ENCODE results near the gene PAPPA.

Gene PAPPA

DNA sequence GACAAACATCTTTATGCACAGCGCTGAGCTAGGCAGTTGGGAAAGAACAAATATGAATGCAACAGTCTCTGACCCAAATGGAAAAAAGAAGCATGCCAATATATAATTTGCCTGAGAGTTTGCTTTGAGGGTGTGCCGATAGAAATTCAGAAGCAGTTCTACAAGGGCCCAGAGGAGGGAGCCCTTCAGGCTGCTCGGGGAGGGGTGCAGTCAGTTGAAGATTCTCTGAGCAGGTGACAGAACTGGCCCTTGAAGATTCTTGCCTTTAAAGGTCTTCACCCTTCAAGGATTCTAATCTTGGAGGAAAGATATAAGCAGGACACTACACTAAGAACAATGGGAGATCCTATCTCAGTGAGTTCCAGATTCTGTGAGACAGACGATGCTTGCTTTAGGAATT is 3.7 kb upstream of the PAPPA start:
- Histone ChIP-seq H3K4me2 (ENCODE audit: low read depth, low read length, poor library complexity, severe bottlenecking) (no peak overlapping the region), H3F3A (ENCODE audit: low read depth) (no peaks in the 10 kb centered on the region), H3K79me2 (ENCODE audit: insufficient read depth, low read length) (no peaks in the 10 kb centered on the region), H3K9me3 (ENCODE audit: insufficient read depth, low read depth, low read length) (no peaks in the 10 kb centered on the region), H3K27me3 (ENCODE audit: insufficient read depth, low read length, poor library complexity, severe bottlenecking) (no peaks in the 10 kb centered on the region), H3K9ac (ENCODE audit: low read depth, low read length, poor library complexity, severe bottlenecking) (no peak overlapping the region), H2AFZ (ENCODE audit: low read length) (no peak overlapping the region), H3K4me1 (ENCODE audit: insufficient read depth, low read length, poor library complexity, severe bottlenecking) (no peaks in the 10 kb centered on the region), H3K4me3 (ENCODE audit: low read length, poor library complexity, severe bottlenecking) (no peak overlapping the region), H3K9me2 (replicated peaks; ENCODE audit: low read depth, low read length) (no peaks in the 10 kb centered on the region), H3K36me3 (ENCODE audit: insufficient read depth, low read length) (no peaks in the 10 kb centered on the region), H4K20me1 (ENCODE audit: insufficient read depth, low read length, poor library complexity, severe bottlenecking) (no peaks in the 10 kb centered on the region)
- TF ChIP-seq EZH2phosphoT487 (IDR thresholded peaks at IDR 0.05; ENCODE audit: borderline replicate concordance) = no peak
- TF ChIP-seq, protein P1, sequence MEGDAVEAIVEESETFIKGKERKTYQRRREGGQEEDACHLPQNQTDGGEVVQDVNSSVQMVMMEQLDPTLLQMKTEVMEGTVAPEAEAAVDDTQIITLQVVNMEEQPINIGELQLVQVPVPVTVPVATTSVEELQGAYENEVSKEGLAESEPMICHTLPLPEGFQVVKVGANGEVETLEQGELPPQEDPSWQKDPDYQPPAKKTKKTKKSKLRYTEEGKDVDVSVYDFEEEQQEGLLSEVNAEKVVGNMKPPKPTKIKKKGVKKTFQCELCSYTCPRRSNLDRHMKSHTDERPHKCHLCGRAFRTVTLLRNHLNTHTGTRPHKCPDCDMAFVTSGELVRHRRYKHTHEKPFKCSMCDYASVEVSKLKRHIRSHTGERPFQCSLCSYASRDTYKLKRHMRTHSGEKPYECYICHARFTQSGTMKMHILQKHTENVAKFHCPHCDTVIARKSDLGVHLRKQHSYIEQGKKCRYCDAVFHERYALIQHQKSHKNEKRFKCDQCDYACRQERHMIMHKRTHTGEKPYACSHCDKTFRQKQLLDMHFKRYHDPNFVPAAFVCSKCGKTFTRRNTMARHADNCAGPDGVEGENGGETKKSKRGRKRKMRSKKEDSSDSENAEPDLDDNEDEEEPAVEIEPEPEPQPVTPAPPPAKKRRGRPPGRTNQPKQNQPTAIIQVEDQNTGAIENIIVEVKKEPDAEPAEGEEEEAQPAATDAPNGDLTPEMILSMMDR (conservative IDR thresholded peaks at IDR 0.05; ENCODE audit: low read length) = peak; percentile 59

DNA sequence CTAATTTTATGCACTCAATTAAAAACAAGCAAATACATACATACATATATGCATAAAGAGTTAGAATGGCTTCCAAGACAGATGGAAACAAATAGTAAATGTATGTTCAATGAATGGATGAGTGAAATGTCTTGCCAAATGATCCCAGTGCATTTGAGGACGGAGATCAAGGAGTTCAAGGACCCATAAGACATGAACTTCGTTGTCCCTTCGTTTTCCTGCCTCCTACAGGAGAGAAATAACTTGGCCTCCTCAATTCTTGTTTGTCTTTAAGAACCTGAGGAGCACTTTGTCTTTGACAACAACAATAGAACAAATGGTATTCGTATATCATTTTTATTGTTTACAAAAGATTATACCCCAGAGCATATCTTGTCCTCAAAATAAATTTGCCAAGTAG is 2.4 kb upstream of the PAPPA start:
- no peaks in the 10 kb centered on the region for H3K9me2 ChIP-seq (replicated peaks; ENCODE audit: low read depth, low read length)
- no peak for TF ChIP-seq EZH2phosphoT487 (IDR thresholded peaks at IDR 0.05; ENCODE audit: borderline replicate concordance)
- TF ChIP-seq, protein P1 (conservative IDR thresholded peaks at IDR 0.05; ENCODE audit: low read length) = no peak
- no peak overlapping the region for H3K4me3 ChIP-seq (ENCODE audit: low read length, poor library complexity, severe bottlenecking)
- H3K9ac ChIP-seq (ENCODE audit: low read depth, low read length, poor library complexity, severe bottlenecking) = no peak overlapping the region
- no peak overlapping the region for H3K4me2 ChIP-seq (ENCODE audit: low read depth, low read length, poor library complexity, severe bottlenecking)
- no peaks in the 10 kb centered on the region for H4K20me1 ChIP-seq (ENCODE audit: insufficient read depth, low read length, poor library complexity, severe bottlenecking)
- H3F3A ChIP-seq (ENCODE audit: low read depth) = no peaks in the 10 kb centered on the region
- H3K36me3 ChIP-seq (ENCODE audit: insufficient read depth, low read length) = no peaks in the 10 kb centered on the region
- H3K27me3 ChIP-seq (ENCODE audit: insufficient read depth, low read length, poor library complexity, severe bottlenecking) = no peaks in the 10 kb centered on the region
- no peaks in the 10 kb centered on the region for H3K79me2 ChIP-seq (ENCODE audit: insufficient read depth, low read length)
- H3K9me3 ChIP-seq (ENCODE audit: insufficient read depth, low read depth, low read length) = no peaks in the 10 kb centered on the region
- H3K4me1 ChIP-seq (ENCODE audit: insufficient read depth, low read length, poor library complexity, severe bottlenecking) = no peaks in the 10 kb centered on the region
- no peak overlapping the region for H2AFZ ChIP-seq (ENCODE audit: low read length)

DNA sequence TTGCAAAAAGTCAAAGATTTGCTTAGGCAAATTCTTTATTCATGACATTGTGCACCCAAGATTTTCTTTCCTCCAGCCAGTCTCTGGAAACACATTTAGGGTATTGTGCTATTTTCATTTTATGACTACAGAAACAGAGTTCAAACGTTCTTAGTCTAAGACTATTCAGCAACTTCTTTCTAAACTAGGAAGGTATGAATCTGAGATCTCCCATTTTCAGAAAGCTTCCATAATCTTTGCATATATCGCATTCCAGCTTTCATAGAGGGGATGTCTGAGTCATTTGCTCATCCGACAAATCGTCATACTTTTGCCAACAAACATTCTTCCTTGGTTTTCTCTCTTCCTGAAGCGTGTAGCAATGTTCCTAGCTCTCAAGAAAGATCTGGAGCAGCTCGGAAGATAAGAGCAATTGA is 1.6 kb upstream of the PAPPA start:
- H3K9me2 ChIP-seq (replicated peaks; ENCODE audit: low read depth, low read length) = no peaks in the 10 kb centered on the region
- H3K4me3 ChIP-seq (ENCODE audit: low read length, poor library complexity, severe bottlenecking) = no peak overlapping the region
- no peaks in the 10 kb centered on the region for H3F3A ChIP-seq (ENCODE audit: low read depth)
- H3K36me3 ChIP-seq (ENCODE audit: insufficient read depth, low read length) = no peaks in the 10 kb centered on the region
- H3K9ac ChIP-seq (ENCODE audit: low read depth, low read length, poor library complexity, severe bottlenecking) = no peak overlapping the region
- no peaks in the 10 kb centered on the region for H3K4me1 ChIP-seq (ENCODE audit: insufficient read depth, low read length, poor library complexity, severe bottlenecking)
- H3K9me3 ChIP-seq (ENCODE audit: insufficient read depth, low read depth, low read length) = no peaks in the 10 kb centered on the region
- no peaks in the 10 kb centered on the region for H3K79me2 ChIP-seq (ENCODE audit: insufficient read depth, low read length)
- H3K4me2 ChIP-seq (ENCODE audit: low read depth, low read length, poor library complexity, severe bottlenecking) = no peak overlapping the region
- H4K20me1 ChIP-seq (ENCODE audit: insufficient read depth, low read length, poor library complexity, severe bottlenecking) = no peaks in the 10 kb centered on the region
- H2AFZ ChIP-seq (ENCODE audit: low read length) = no peak overlapping the region
- no peaks in the 10 kb centered on the region for H3K27me3 ChIP-seq (ENCODE audit: insufficient read depth, low read length, poor library complexity, severe bottlenecking)
- TF ChIP-seq EZH2phosphoT487 (IDR thresholded peaks at IDR 0.05; ENCODE audit: borderline replicate concordance) = no peak
- TF ChIP-seq, protein P1 (conservative IDR thresholded peaks at IDR 0.05; ENCODE audit: low read length) = no peak
